Ovary (tissue), 9 donors: ENCODE results near the gene RANBP1. TPM values are rescaled to one million over a fixed set of nuclear protein-coding genes. Genes with fewer than 3 reads are reported as not detected.
A peak's percentile ranks its signal among the peaks of the same experiment; 100 is the strongest.

Source experiments
- DNase-seq, 5 donors: peaks; one replicate each; pipeline ENCODE4 v3.0.0-alpha.2; 2019 to 2020
- H3K27ac ChIP-seq, 2 donors: fragments of 200-600 bp; one replicate each; pipeline versions ENCODE4 v1.5.1 to v1.8.0; 2019 to 2022
- H3K27me3 ChIP-seq: fragments of 200-600 bp; one replicate; pipeline ENCODE4 v1.8.0; 2022
- H3K36me3 ChIP-seq: fragments of 200-600 bp; sonication (generic); one replicate; pipeline ENCODE4 v1.5.1; 2019
- H3K4me1 ChIP-seq: one replicate; pipeline ENCODE4 v1.8.1; 2013; ENCODE audit warnings: mild to moderate bottlenecking, moderate library complexity; ENCODE audit not compliant: insufficient read depth
- H3K4me3 ChIP-seq: fragments of 200-600 bp; sonication (generic); one replicate; pipeline ENCODE4 v1.5.1; 2017
- H3K9me3 ChIP-seq, 2 donors: fragments of 200-600 bp in 1 of 2; sonication (generic) in 1 of 2; one replicate each; pipeline versions ENCODE4 v1.5.1 to v1.8.1; 2013 to 2019; ENCODE audit warnings: mild to moderate bottlenecking in 1 of 2, moderate library complexity in 1 of 2
- EP300 ChIP-seq: sonication (generic); formaldehyde crosslinking; IDR thresholded peaks from one replicate; pipeline ENCODE4 v1.6.1; 2017; ENCODE audit warnings: antibody characterized with exemption
- POLR2A ChIP-seq: fragments of 450-650 bp; IDR thresholded peaks from one replicate; pipeline ENCODE4 v1.6.1; 2017; ENCODE audit warnings: antibody characterized with exemption, mild to moderate bottlenecking, moderate library complexity
- WGBS, 3 donors: extraction: QIAGEN DNeasy Blood & Tissue Kit in 1 of 3; methylation state at CpG; one replicate each; pipeline versions ENCODE4 v1.1.5 to v1.1.7; 2013 to 2017; 5-methylcytosine and 5-hydroxymethylcytosine counted together
- intact Hi-C, 4 donors: fragments of 100-400 bp; cut with DNase I; formaldehyde crosslinking; loops; one replicate each; pipeline versions ENCODE4 v1.11.0 to v1.15.1; 2022 to 2023
- polyA plus RNA-seq, 2 donors: library from polyadenylated mRNA; stranded (reverse); fragments of 200-250 nt in 1 of 2; fragments of 350-450 nt in 1 of 2; fragmentation: Illumina TruSeq in 1 of 2; extraction: RNeasy Lipid Tissue Mini Kit (QIAGEN cat#74804) in 1 of 2; gene quantifications; one replicate each; pipeline ENCODE4 v1.2.3, GENCODE V29; 2013 to 2014
- total RNA-seq, 7 donors: library from RNA; depleted of rRNA in 2 of 7; stranded (reverse); fragments of >200 nt in 2 of 7; fragmentation: NEBNext Ultra II Directional in 3 of 7; extraction: Animal tissue kit (Norgen Biotek cat#: 25700) in 3 of 7; gene quantifications; one replicate each; pipeline versions ENCODE4 v1.1.0 to v1.2.4, GENCODE V29; 2016 to 2023
- TF ChIP-seq, protein P1 (sequence below), 3 donors: fragments of 450-650 bp in 2 of 3; fragments of 200-600 bp in 1 of 3; IDR thresholded peaks; one replicate each; pipeline versions ENCODE4 v1.5.1 to v1.8.0; 2016 to 2022; ENCODE audit warnings: antibody characterized with exemption in 3 of 3, mild to moderate bottlenecking in 1 of 3
- donor health status: DM: no; HTN: no; CAD: no; lungs with moderate emphysema.
- donor health status: DM: no; HTN: no; CAD: no.
- donor health status: Bipolar disorder and iron deficiency.
- donor health status: DM: yes; HTN: yes; CAD: no.
- donor health status: DM: no; HTN: no; CAD: no.
- donor health status: DM: yes; HTN: yes; CAD: no.

RANBP1 gene
- total and polyA plus RNA-seq, 9 donors: 62.8 to 198 (median 80.2) TPM

DNA sequence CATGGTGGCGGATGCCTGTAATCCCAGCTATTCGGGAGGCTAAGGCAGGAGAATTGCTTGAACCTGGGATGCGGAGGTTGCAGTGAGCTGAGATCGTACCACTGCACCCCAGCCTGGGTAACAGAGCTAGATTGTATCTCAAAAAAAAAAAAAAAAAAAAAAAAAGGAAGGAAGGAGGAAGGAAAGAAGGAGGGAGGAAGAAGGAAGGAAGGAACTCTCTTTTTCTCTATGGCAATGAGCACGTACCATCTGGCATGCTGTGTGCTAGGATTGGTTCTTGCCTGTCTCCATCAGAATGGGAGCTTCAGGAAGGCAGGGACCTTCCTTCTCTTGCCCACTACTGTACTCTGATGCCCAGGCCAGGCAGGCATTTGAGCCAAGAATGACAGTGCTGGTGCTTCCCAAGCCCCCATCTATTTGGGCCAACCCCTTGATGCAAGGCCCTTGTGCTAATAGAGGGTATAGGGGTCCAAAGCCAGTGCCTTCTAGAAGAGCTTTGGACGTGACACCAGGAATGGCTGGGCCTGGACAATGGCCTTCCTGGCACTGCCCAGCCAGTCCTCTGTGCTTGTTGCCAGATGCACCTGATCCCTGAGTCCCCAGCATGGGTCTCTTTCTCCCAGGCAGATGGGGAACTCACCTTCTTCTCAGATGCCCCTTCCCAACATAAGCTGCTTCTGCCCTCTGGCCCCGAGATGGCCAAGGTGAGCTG lies 46.4 kb upstream of the RANBP1 start:
- no peak for DNase-seq
- 91 to 93% (median 92%) methylated on average over 7 of the region's 7 CpGs for WGBS, 3 donors

DNA sequence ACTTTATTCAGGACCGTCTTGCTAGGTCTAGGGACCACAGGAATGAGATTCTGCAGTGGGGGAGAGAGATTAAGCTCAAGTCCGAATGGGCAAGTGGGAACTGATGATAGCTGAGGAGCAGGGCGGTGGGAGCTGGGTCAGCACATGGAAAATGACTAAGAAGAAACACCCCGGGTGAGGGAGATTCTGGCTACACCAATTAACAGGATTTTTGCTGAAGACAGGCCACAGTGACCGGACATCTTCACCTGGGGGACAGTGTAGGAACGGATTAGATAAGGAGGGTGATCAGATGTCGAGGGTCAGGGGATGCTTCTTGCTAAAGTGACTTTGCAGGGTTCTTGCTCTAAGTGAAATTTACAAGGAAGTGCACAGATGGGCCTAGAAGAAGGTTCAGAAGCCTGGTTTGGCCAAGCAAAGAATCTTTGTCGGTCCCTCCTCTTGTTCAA lies 44.4 kb upstream of the RANBP1 start:
- no peak for DNase-seq
- H3K4me1 ChIP-seq: no peaks in the 10 kb centered on the region
- H3K27ac ChIP-seq: no peak overlapping the region
- H3K9me3 ChIP-seq: no peaks in the 10 kb centered on the region
- TF ChIP-seq, protein P1, sequence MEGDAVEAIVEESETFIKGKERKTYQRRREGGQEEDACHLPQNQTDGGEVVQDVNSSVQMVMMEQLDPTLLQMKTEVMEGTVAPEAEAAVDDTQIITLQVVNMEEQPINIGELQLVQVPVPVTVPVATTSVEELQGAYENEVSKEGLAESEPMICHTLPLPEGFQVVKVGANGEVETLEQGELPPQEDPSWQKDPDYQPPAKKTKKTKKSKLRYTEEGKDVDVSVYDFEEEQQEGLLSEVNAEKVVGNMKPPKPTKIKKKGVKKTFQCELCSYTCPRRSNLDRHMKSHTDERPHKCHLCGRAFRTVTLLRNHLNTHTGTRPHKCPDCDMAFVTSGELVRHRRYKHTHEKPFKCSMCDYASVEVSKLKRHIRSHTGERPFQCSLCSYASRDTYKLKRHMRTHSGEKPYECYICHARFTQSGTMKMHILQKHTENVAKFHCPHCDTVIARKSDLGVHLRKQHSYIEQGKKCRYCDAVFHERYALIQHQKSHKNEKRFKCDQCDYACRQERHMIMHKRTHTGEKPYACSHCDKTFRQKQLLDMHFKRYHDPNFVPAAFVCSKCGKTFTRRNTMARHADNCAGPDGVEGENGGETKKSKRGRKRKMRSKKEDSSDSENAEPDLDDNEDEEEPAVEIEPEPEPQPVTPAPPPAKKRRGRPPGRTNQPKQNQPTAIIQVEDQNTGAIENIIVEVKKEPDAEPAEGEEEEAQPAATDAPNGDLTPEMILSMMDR (IDR thresholded peaks at IDR 0.05): no peak
- H3K4me3 ChIP-seq: no peak overlapping the region
- intact Hi-C loops: no loop called here
- no peaks in the 10 kb centered on the region for H3K27me3 ChIP-seq
- 78 to 89% (median 82%) methylated on average over 8 of the region's 8 CpGs for WGBS, 3 donors
- H3K36me3 ChIP-seq: no peaks in the 10 kb centered on the region

More for the DNA sequence above, 46.4 kb upstream of the RANBP1 start:
- H3K27me3 ChIP-seq: no peaks in the 10 kb centered on the region
- intact Hi-C loops: no loop called here
- H3K36me3 ChIP-seq: no peaks in the 10 kb centered on the region
- H3K4me1 ChIP-seq: no peaks in the 10 kb centered on the region
- no peak overlapping the region for H3K4me3 ChIP-seq
- no peak overlapping the region for H3K27ac ChIP-seq
- TF ChIP-seq EP300 (no peak), POLR2A (no peak)
- TF ChIP-seq, protein P1 (IDR thresholded peaks at IDR 0.05): no peak
- no peaks in the 10 kb centered on the region for H3K9me3 ChIP-seq

DNA sequence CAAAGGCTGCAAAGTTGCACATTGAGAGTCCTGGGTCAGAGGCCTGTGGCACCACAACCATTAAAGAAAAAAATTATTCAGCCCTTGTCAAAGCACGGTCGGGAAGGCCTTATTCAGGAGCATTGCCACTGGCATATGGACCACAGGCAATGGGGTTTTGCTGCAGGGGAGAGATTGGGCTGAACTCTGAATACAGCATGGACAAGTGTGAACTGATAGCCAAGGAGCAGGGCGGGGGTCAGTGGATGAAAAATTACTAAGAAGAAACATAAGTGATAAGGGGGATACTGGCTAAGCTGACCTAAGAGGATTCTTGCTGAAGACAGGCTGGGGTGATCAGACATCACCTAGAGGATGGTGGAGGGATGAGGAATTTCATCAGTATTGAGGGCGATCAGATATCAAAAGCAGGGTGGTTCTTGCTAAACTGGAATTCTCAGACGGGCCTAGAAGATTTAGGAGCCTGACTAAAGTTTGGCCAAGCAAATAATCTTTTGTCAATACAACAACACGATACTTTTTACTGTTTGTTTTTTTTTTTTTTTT lies 39.2 kb upstream of the RANBP1 start:
- intact Hi-C loops: no loop called here
- no peaks in the 10 kb centered on the region for H3K9me3 ChIP-seq
- H3K27ac ChIP-seq: no peak overlapping the region
- no peak for DNase-seq
- no peaks in the 10 kb centered on the region for H3K27me3 ChIP-seq
- H3K36me3 ChIP-seq: no peaks in the 10 kb centered on the region
- no peak for TF ChIP-seq POLR2A
- TF ChIP-seq, protein P1 (IDR thresholded peaks at IDR 0.05): no peak
- no peak for TF ChIP-seq EP300
- no peak overlapping the region for H3K4me3 ChIP-seq
- WGBS, 3 donors: 59 to 75% (median 62%) methylated on average over 6 of the region's 6 CpGs
- H3K4me1 ChIP-seq: peaks cover 7% of the 10 kb centered on the region

DNA sequence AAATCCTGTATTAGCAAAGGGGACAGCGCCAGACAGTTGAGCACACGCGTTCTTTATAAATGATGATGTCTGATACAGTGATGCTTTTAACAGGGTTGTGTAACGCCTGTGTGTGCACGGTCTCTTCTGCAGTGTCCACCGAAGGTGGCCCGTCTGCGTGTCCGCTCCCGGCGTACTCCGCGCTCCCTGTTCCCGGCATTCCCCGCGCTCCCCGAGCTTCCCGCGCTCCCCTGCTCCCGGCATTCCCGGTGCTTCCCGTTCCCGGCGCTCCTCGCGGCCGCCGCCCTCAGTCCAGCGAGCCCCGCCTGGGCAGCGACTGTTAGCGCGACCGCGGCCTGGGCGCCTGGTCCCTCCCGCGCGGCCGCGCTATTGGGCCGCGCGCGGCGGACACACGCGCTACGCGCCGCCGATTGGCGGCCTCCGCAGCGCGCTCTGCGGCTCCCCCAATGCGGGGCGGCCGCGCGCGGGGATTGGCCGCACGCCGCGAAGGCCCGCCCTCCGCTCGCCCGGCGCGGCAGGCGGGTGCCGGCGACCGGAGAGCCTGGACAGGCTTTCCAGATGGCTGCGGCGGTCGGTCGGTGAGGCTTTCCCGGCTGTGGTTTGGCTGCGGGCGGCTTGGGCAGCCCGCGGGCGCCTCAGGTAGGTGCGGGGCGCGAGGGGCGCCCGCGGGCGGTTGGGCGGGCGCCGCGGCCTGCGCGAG lies 36.0 kb upstream of the RANBP1 start, which contains the start of gene DGCR8:
Gene DGCR8 (plus strand): TSS at position 497 of the 700 bp plus-strand sequence. CDS start 5,723 bp downstream, outside the sequence.
- intact Hi-C loops: no loop called here
- WGBS, 3 donors: 0 to 1% (median 0%) methylated on average over 29 to 100 of the region's 100 CpGs
- peak within 1 kb of the TSS; percentile 62 for H3K4me3 ChIP-seq
- no peaks in the 10 kb centered on the region for H3K36me3 ChIP-seq
- H3K27me3 ChIP-seq: no peaks in the 10 kb centered on the region
- no peaks in the 10 kb centered on the region for H3K9me3 ChIP-seq
- H3K27ac ChIP-seq: peak within 1 kb of the TSS; percentile 73 to 83
- peaks cover 20% of the 10 kb centered on the region for H3K4me1 ChIP-seq
- TF ChIP-seq POLR2A (peak; percentile 36), EP300 (no peak)
- TF ChIP-seq, protein P1 (IDR thresholded peaks at IDR 0.05): no peak
- DNase-seq: peak; percentile 93 to 96 (median 94)
